C4-2B (cell line): Measurements from ENCODE around the gene DIAPH2.

ENCODE experiments used
- ZFX ChIP-seq: fragments of 450-650 bp; IDR thresholded peaks from 2 replicates; pipeline ENCODE4 v1.6.1; 2017
- TF ChIP-seq, protein P1 (sequence below): fragments of 450-650 bp; conservative IDR thresholded peaks from 2 replicates; pipeline ENCODE4 v1.5.1; 2017; ENCODE audit warnings: mild to moderate bottlenecking

DNA sequence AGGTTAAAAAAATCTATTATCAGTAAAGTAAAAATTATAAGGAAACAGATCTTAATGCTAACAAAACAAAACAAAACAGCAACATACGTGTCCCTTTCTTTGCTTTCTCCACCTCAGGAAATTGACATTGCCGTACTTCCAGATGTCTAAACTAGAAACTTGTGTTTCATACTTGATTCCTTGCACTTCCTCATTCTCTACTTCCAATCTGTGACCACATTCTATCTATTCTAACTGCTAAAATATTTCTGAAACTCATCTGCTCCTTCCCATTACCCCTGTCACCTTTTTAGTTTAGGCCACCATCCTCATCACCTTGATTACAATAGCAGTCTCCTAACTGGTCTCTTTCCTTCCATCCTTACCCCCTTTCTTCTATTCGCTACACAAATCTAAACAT lies 176.6 kb downstream of the DIAPH2 start:
- TF ChIP-seq, protein P1, sequence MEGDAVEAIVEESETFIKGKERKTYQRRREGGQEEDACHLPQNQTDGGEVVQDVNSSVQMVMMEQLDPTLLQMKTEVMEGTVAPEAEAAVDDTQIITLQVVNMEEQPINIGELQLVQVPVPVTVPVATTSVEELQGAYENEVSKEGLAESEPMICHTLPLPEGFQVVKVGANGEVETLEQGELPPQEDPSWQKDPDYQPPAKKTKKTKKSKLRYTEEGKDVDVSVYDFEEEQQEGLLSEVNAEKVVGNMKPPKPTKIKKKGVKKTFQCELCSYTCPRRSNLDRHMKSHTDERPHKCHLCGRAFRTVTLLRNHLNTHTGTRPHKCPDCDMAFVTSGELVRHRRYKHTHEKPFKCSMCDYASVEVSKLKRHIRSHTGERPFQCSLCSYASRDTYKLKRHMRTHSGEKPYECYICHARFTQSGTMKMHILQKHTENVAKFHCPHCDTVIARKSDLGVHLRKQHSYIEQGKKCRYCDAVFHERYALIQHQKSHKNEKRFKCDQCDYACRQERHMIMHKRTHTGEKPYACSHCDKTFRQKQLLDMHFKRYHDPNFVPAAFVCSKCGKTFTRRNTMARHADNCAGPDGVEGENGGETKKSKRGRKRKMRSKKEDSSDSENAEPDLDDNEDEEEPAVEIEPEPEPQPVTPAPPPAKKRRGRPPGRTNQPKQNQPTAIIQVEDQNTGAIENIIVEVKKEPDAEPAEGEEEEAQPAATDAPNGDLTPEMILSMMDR = no peak
- no peak for TF ChIP-seq ZFX
